Neutrophil (primary cell): Measurements from ENCODE around the gene TOB1.

Source experiments
- H3K27ac ChIP-seq: fragments of 200-600 bp; sonication (generic); 2 replicates; pipeline ENCODE4 v1.5.1; 2016; ENCODE audit warnings: mild to moderate bottlenecking, moderate library complexity
- H3K27me3 ChIP-seq: fragments of 200-600 bp; sonication (generic); 2 replicates; pipeline ENCODE4 v1.6.0; 2016; ENCODE audit warnings: mild to moderate bottlenecking
- H3K36me3 ChIP-seq: fragments of 200-600 bp; sonication (generic); 2 replicates; pipeline ENCODE4 v1.5.1; 2017
- H3K4me1 ChIP-seq, 2 experiments: fragments of 200-600 bp in 1 of 2; sonication (generic) in 1 of 2; 1 replicate in 1 of 2; 2 replicates in 1 of 2; pipeline versions ENCODE4 v1.5.1 to v1.6.1; 2013 to 2016; ENCODE audit warnings: low read depth in 1 of 2, low read length in 1 of 2, mild to moderate bottlenecking in 1 of 2, moderate library complexity in 1 of 2; ENCODE audit not compliant: control insufficient read depth in 1 of 2, insufficient read depth in 1 of 2
- H3K4me3 ChIP-seq, 2 experiments: fragments of 200-600 bp in 1 of 2; sonication (generic) in 1 of 2; 1 replicate in 1 of 2; 2 replicates in 1 of 2; pipeline ENCODE4 v1.5.1; 2013 to 2016; ENCODE audit warnings: low read depth in 1 of 2, low read length in 1 of 2, mild to moderate bottlenecking in 1 of 2, moderate library complexity in 1 of 2
- H3K9me3 ChIP-seq: fragments of 200-600 bp; sonication (generic); 2 replicates; pipeline ENCODE4 v1.5.1; 2016
- TF ChIP-seq, protein P1 (sequence below): fragments of 200-600 bp; sonication (generic); IDR thresholded peaks from 2 replicates; pipeline ENCODE4 v1.5.1; 2016; ENCODE audit warnings: antibody characterized with exemption

The TOB1 gene

DNA sequence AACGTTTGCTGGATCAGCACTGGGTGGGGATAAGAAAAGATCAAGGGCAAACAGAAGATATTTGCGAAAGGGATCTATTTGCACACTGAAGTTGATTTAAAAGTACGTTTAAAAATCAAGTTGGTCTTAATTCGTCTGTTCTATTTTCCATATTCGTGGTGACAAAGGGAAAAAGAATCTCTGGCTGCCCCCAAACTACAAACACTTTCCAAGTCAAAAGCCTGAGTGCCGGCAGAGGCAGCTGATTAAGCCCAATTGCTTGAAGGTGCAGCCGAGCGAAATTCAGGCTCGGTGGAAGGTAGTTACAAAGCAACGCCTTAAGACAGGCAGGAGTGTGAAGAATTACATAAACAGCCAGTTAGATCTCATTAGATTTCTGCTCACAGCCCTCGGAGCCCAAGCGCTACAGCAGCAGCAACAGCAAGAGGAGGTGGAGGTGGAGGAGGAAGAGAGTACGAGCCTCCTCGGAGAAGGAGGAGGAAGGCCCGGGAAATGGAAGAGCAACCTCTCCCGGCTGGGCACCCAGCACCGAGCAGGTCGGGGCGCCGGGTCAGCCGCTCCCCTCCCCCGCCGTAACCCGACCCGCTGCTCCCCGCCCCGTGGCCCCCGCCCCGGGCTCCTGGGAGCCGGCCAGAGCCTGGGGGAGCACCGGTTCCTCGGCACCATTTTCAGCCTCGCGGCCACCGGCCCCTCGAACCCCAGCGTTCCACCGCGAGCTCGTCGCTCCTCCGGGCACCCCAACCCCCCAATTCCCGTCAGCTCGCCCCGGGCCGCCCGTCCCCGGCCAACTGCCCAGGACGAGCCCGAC, 890 bp downstream of the TOB1 start:
- H3K4me1 ChIP-seq: peaks cover 44% of the 10 kb centered on the region in 2 experiments
- peak overlapping the region; percentile 92 for H3K27ac ChIP-seq
- H3K9me3 ChIP-seq: no peaks in the 10 kb centered on the region
- H3K4me3 ChIP-seq: peak overlapping the region; percentile 82 to 83
- peaks cover 29% of the 10 kb centered on the region for H3K36me3 ChIP-seq
- no peaks in the 10 kb centered on the region for H3K27me3 ChIP-seq
- TF ChIP-seq, protein P1, sequence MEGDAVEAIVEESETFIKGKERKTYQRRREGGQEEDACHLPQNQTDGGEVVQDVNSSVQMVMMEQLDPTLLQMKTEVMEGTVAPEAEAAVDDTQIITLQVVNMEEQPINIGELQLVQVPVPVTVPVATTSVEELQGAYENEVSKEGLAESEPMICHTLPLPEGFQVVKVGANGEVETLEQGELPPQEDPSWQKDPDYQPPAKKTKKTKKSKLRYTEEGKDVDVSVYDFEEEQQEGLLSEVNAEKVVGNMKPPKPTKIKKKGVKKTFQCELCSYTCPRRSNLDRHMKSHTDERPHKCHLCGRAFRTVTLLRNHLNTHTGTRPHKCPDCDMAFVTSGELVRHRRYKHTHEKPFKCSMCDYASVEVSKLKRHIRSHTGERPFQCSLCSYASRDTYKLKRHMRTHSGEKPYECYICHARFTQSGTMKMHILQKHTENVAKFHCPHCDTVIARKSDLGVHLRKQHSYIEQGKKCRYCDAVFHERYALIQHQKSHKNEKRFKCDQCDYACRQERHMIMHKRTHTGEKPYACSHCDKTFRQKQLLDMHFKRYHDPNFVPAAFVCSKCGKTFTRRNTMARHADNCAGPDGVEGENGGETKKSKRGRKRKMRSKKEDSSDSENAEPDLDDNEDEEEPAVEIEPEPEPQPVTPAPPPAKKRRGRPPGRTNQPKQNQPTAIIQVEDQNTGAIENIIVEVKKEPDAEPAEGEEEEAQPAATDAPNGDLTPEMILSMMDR: no peak

DNA sequence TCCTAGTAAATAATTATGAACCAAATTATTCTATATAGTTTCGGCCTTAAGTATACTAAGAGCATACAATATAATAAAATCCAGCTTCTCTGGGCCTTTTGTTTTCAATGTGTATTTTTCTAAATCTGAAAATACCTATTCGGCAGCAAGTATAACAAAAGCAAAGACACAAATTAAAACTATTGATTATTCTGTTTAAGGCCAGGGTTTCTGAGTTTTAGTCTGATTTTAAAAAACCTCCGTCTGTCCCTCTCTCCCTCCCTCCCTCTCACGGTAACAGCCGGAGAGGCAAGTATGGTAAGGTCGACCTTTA, 1.5 kb downstream of the TOB1 start:
- no peaks in the 10 kb centered on the region for H3K9me3 ChIP-seq
- TF ChIP-seq, protein P1: no peak
- H3K27ac ChIP-seq: peak overlapping the region; percentile 92
- H3K27me3 ChIP-seq: no peaks in the 10 kb centered on the region
- peaks cover 44% of the 10 kb centered on the region in 2 experiments for H3K4me1 ChIP-seq
- peaks cover 29% of the 10 kb centered on the region for H3K36me3 ChIP-seq
- peak overlapping the region; percentile 82 to 83 for H3K4me3 ChIP-seq

DNA sequence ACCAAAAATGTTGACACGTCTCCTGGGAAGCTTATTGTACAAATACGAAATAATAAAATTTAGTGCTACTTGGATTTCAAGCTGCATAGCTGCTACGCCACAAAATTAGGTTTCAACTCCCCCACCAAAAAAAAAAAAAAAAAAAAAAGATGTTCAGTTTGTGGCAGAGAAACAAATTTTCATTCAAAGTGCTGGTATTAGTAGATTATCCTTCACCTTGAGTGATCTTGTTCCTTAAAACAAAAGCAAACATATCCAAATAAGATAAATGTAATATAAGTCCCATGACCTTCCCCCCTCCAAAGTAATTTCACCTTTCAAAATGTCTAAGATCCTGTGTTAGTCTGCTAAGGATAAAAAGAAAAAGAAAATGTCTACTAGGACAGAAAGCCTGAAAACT, 2.2 kb downstream of the TOB1 start:
- Histone ChIP-seq H3K9me3 (no peaks in the 10 kb centered on the region), H3K4me3 (peak overlapping the region; percentile 20 to 82), H3K36me3 (peaks cover 29% of the 10 kb centered on the region), H3K27ac (no peak overlapping the region), H3K4me1 (peaks cover 44% of the 10 kb centered on the region in 2 experiments), H3K27me3 (no peaks in the 10 kb centered on the region)
- TF ChIP-seq, protein P1: no peak

DNA sequence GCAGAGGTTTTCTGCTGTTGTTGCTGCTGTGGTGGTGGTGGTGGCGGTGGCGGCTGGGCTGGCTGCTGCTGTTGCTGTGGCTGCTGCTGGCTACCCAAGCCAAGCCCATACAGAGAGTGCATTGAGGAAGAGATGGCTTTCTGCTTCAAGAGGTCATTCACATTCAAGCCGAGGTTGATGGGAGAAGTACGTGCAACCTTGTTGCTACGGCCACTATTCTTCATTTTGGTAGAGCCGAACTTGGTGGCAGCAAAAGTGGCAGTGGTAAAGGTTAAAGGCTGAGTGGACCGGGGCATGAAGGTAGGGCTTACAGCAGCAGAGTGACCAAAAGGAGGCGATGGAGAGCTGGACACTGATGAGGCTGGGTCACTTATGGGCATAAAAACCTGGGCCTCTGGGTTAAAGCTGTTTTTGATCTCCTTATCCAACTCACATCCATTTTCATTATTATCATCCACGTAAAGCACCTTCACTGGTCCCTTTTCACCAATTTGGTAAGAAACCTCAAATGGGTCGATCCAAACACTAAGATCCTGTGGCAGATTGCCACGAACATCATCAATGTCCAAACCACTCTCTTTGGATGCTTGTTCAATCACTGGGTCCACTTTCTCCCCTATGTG, 2.8 kb downstream of the TOB1 start:
- Histone ChIP-seq H3K4me1 (peaks cover 38 to 39% of the 10 kb centered on the region in 2 experiments), H3K4me3 (no peak overlapping the region), H3K27ac (peak overlapping the region; percentile 24), H3K36me3 (peaks cover 29% of the 10 kb centered on the region), H3K9me3 (no peaks in the 10 kb centered on the region), H3K27me3 (no peaks in the 10 kb centered on the region)
- TF ChIP-seq, protein P1: peak; percentile 58

DNA sequence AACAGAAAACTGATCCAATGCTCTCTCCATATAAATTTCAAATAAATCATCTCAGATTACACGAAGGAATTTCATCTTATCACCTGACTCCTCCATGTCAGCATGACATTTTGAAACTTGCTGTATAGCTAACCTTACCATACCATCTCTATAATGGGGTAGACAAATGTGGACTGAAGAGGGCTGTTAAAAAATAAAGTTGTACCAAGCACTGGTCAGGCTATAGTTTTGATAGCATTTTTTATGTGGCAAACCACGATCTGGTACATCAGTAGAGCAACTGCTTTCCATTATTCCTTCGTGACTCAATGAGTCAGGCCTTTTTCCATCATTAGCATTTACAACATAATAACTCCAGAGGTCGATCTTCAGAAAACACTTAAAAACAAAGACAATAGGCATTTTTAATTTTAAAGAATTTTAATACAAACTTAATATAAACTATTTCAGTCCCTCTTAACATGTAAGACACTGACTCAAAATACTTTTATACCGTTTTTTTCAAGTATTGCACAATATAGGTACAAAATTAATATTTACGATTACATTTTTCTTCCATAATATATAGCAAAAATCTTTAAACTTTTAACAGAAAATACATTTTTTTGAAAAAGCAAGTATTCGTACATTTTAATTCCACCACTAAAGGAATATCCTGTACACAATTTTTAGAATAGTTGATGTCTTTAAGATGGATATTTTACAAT, 4.2 kb downstream of the TOB1 start:
- H3K27ac ChIP-seq: no peak overlapping the region
- H3K4me3 ChIP-seq: no peak overlapping the region
- TF ChIP-seq, protein P1: no peak
- no peaks in the 10 kb centered on the region for H3K9me3 ChIP-seq
- no peaks in the 10 kb centered on the region for H3K27me3 ChIP-seq
- H3K36me3 ChIP-seq: peaks cover 29% of the 10 kb centered on the region
- H3K4me1 ChIP-seq: peaks cover 27 to 29% of the 10 kb centered on the region in 2 experiments
